ENCODE results near the gene VTN. TPM values are rescaled to one million over a fixed set of nuclear protein-coding genes. Genes with fewer than 3 reads are reported as not detected.

VTN gene
- total and polyA plus RNA-seq, 2 experiments from 2014 or later, result 0.16 TPM; not detected in 1

- Histone ChIP-seq H3K27me3 (ENCODE audit: insufficient read depth) (peaks cover 25% of the 10 kb centered on the region), H4K20me1 (replicated peaks; ENCODE audit: insufficient read depth) (no peaks in the 10 kb centered on the region), H3K4me1 (ENCODE audit: insufficient read depth) (peaks cover 36% of the 10 kb centered on the region), H3K4me2 (peak overlapping the region; percentile 46), H3K27ac (ENCODE audit: low read depth) (no peak overlapping the region), H3K36me3 (ENCODE audit: insufficient read depth) (no peaks in the 10 kb centered on the region), H3K4me3 (no peak overlapping the region), H3K79me2 (replicated peaks; ENCODE audit: insufficient read depth) (no peaks in the 10 kb centered on the region), H3F3A (replicated peaks; ENCODE audit: low read depth) (peaks cover 15% of the 10 kb centered on the region), H2AFZ (no peak overlapping the region), H3K9me2 (ENCODE audit: insufficient read depth) (no peaks in the 10 kb centered on the region)
- H3K4me1 Mint-ChIP-seq, result peaks cover 41% of the 10 kb centered on the region
- no peak overlapping the region for H3K4me3 Mint-ChIP-seq
- no peak for TF ChIP-seq STAT1 (IDR thresholded peaks at IDR 0.05; ENCODE audit: unreplicated experiment)
- no peak for TF ChIP-seq EZH2 (IDR thresholded peaks at IDR 0.05; ENCODE audit: low read depth, unreplicated experiment)
- TF ChIP-seq REST (IDR thresholded peaks at IDR 0.05; ENCODE audit: unreplicated experiment), result no peak
- TF ChIP-seq, protein P1, sequence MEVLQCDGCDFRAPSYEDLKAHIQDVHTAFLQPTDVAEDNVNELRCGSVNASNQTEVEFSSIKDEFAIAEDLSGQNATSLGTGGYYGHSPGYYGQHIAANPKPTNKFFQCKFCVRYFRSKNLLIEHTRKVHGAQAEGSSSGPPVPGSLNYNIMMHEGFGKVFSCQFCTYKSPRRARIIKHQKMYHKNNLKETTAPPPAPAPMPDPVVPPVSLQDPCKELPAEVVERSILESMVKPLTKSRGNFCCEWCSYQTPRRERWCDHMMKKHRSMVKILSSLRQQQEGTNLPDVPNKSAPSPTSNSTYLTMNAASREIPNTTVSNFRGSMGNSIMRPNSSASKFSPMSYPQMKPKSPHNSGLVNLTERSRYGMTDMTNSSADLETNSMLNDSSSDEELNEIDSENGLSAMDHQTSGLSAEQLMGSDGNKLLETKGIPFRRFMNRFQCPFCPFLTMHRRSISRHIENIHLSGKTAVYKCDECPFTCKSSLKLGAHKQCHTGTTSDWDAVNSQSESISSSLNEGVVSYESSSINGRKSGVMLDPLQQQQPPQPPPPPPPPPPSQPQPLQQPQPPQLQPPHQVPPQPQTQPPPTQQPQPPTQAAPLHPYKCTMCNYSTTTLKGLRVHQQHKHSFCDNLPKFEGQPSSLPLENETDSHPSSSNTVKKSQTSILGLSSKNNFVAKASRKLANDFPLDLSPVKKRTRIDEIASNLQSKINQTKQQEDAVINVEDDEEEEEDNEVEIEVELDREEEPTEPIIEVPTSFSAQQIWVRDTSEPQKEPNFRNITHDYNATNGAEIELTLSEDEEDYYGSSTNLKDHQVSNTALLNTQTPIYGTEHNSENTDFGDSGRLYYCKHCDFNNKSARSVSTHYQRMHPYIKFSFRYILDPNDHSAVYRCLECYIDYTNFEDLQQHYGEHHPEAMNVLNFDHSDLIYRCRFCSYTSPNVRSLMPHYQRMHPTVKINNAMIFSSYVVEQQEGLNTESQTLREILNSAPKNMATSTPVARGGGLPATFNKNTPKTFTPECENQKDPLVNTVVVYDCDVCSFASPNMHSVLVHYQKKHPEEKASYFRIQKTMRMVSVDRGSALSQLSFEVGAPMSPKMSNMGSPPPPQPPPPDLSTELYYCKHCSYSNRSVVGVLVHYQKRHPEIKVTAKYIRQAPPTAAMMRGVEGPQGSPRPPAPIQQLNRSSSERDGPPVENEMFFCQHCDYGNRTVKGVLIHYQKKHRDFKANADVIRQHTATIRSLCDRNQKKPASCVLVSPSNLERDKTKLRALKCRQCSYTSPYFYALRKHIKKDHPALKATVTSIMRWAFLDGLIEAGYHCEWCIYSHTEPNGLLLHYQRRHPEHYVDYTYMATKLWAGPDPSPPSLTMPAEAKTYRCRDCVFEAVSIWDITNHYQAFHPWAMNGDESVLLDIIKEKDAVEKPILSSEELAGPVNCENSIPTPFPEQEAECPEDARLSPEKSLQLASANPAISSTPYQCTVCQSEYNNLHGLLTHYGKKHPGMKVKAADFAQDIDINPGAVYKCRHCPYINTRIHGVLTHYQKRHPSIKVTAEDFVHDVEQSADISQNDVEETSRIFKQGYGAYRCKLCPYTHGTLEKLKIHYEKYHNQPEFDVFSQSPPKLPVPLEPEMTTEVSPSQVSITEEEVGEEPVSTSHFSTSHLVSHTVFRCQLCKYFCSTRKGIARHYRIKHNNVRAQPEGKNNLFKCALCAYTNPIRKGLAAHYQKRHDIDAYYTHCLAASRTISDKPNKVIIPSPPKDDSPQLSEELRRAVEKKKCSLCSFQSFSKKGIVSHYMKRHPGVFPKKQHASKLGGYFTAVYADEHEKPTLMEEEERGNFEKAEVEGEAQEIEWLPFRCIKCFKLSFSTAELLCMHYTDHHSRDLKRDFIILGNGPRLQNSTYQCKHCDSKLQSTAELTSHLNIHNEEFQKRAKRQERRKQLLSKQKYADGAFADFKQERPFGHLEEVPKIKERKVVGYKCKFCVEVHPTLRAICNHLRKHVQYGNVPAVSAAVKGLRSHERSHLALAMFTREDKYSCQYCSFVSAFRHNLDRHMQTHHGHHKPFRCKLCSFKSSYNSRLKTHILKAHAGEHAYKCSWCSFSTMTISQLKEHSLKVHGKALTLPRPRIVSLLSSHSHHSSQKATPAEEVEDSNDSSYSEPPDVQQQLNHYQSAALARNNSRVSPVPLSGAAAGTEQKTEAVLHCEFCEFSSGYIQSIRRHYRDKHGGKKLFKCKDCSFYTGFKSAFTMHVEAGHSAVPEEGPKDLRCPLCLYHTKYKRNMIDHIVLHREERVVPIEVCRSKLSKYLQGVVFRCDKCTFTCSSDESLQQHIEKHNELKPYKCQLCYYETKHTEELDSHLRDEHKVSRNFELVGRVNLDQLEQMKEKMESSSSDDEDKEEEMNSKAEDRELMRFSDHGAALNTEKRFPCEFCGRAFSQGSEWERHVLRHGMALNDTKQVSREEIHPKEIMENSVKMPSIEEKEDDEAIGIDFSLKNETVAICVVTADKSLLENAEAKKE (CRISPR knock-in tag; IDR thresholded peaks at IDR 0.05), result no peak
- TF ChIP-seq CTCF (conservative IDR thresholded peaks at IDR 0.05; ENCODE audit: low read depth in 2 of 2), result no peak
- TF ChIP-seq CREB1 (CRISPR knock-in tag; IDR thresholded peaks at IDR 0.05; ENCODE audit: low read depth), result no peak
- no peak for TF ChIP-seq ZNF114 (CRISPR knock-in tag; IDR thresholded peaks at IDR 0.05)
- TF ChIP-seq ZNF331 (CRISPR knock-in tag; IDR thresholded peaks at IDR 0.05; ENCODE audit: low read depth), result no peak
- no peak for TF ChIP-seq NANOG (IDR thresholded peaks at IDR 0.05; ENCODE audit: borderline replicate concordance)
- no peak for TF ChIP-seq JUNB (IDR thresholded peaks at IDR 0.05; ENCODE audit: unreplicated experiment)
- TF ChIP-seq EZH2phosphoT487 (IDR thresholded peaks at IDR 0.05; ENCODE audit: unreplicated experiment), result no peak
- TF ChIP-seq, protein P2, sequence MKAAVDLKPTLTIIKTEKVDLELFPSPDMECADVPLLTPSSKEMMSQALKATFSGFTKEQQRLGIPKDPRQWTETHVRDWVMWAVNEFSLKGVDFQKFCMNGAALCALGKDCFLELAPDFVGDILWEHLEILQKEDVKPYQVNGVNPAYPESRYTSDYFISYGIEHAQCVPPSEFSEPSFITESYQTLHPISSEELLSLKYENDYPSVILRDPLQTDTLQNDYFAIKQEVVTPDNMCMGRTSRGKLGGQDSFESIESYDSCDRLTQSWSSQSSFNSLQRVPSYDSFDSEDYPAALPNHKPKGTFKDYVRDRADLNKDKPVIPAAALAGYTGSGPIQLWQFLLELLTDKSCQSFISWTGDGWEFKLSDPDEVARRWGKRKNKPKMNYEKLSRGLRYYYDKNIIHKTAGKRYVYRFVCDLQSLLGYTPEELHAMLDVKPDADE (IDR thresholded peaks at IDR 0.05), result no peak
- no peak for TF ChIP-seq POLR2AphosphoS5 (IDR thresholded peaks at IDR 0.05; ENCODE audit: low read depth)
- no peaks in the 10 kb centered on the region; the same call in 2 of the 3 replicates for H3K9me3 Mint-ChIP-seq
- no peak overlapping the region for H3K27ac Mint-ChIP-seq
- ATAC-seq (no peak), DNase-seq (ENCODE audit: low spot score) (peak; percentile 30)
- peaks cover 20% of the 10 kb centered on the region for H3K27me3 Mint-ChIP-seq (ENCODE audit: insufficient read depth, low read depth, poor library complexity)
- H3K36me3 Mint-ChIP-seq (ENCODE audit: low read depth), result no peaks in the 10 kb centered on the region
Measured at GRCh38 chr17:28412099-28412498, 42.0 kb upstream of the VTN start.

Measured in GM23338 (cell line).